H1 (cell line): Measurements from ENCODE around the gene LRRC28. TPM values are rescaled to one million over a fixed set of nuclear protein-coding genes. Genes with fewer than 3 reads are reported as not detected.

Experiments
- CTCF ChIA-PET: fragments of 300-600 bp; sonication (Branson Sonifier 250); formaldehyde crosslinking; loops from one replicate; lab custom pipeline; 2021; ENCODE audit not compliant: partially characterized antibody; lab: Charles Lee
- POLR2A ChIA-PET: fragments of 300-600 bp; sonication (Branson Sonifier 250); formaldehyde crosslinking; loops from one replicate; lab custom pipeline; 2021; ENCODE audit warnings: inconsistent platforms; ENCODE audit not compliant: partially characterized antibody; lab: Charles Lee
- DNase-seq, 2 experiments: peaks; one replicate each; pipeline versions ENCODE4 v3.0.0 to v3.0.0-alpha.2; 2010 to 2022; ENCODE audit warnings: low spot score in 2 of 2, low read depth in 1 of 2, mixed read lengths in 1 of 2
- FAIRE-seq: peaks from 2 replicates; lab custom pipeline; 2011; peaks lifted over from hg19 to GRCh38; lab: Jason Lieb, UNC
- H2AFZ ChIP-seq: 2 replicates; pipeline ENCODE4 v1.8.1; 2012; ENCODE audit warnings: low read length, inconsistent platforms
- H2AK5ac ChIP-seq: 2 replicates; pipeline ENCODE4 v1.6.1; 2013; ENCODE audit warnings: low read depth, low read length
- H2BK120ac ChIP-seq: replicated peaks from 2 replicates; pipeline ENCODE3; 2013; ENCODE audit warnings: low read depth, low read length, inconsistent platforms
- H2BK12ac ChIP-seq: 2 replicates; pipeline ENCODE4 v1.6.1; 2013; ENCODE audit warnings: low read depth, low read length
- H2BK15ac ChIP-seq: 2 replicates; pipeline ENCODE4 v1.6.1; 2013; ENCODE audit warnings: low read length
- H2BK20ac ChIP-seq: 2 replicates; pipeline ENCODE4 v1.6.1; 2013; ENCODE audit warnings: low read length
- H2BK5ac ChIP-seq: 2 replicates; pipeline ENCODE4 v1.6.1; 2013; ENCODE audit warnings: low read depth, low read length
- H3K14ac ChIP-seq: 2 replicates; pipeline ENCODE4 v1.6.1; 2013; ENCODE audit warnings: inconsistent platforms; ENCODE audit not compliant: insufficient read length
- H3K18ac ChIP-seq: 2 replicates; pipeline ENCODE4 v1.6.1; 2013; ENCODE audit warnings: low read length; ENCODE audit errors: extremely low read depth
- H3K23ac ChIP-seq: 2 replicates; pipeline ENCODE4 v1.6.1; 2013; ENCODE audit warnings: inconsistent platforms; ENCODE audit not compliant: insufficient read length
- H3K23me2 ChIP-seq: 2 replicates; pipeline ENCODE4 v1.6.1; 2013; ENCODE audit warnings: low read depth, low read length
- H3K27ac ChIP-seq: 2 replicates; pipeline ENCODE4 v1.6.1; 2011; ENCODE audit warnings: low read depth, low read length, inconsistent platforms
- H3K27me3 ChIP-seq, 4 experiments: replicated peaks in 1 of 4; 1 replicate in 1 of 4; 2 replicates in 3 of 4; pipeline versions ENCODE4 v1.6.1 to v1.8.1; 2011 to 2013; ENCODE audit warnings: low read length in 3 of 4, mild to moderate bottlenecking in 3 of 4, inconsistent platforms in 2 of 4, mixed read lengths in 2 of 4, moderate library complexity in 1 of 4; ENCODE audit not compliant: control insufficient read depth in 3 of 4, insufficient read depth in 3 of 4; ENCODE audit errors: extremely low read depth in 1 of 4
- H3K36me3 ChIP-seq, 4 experiments: 2 replicates each; pipeline versions ENCODE4 v1.6.1 to v1.8.1; 2011 to 2013; ENCODE audit warnings: mild to moderate bottlenecking in 4 of 4, low read length in 3 of 4, moderate library complexity in 2 of 4, control low read depth in 1 of 4, inconsistent platforms in 1 of 4; ENCODE audit not compliant: insufficient read depth in 4 of 4, control insufficient read depth in 2 of 4
- H3K4ac ChIP-seq: replicated peaks from 2 replicates; pipeline ENCODE3; 2013; ENCODE audit warnings: low read length, low read depth, mixed read lengths, inconsistent platforms; ENCODE audit not compliant: insufficient read length
- H3K4me1 ChIP-seq, 4 experiments: replicated peaks in 1 of 4; 1 replicate in 1 of 4; 2 replicates in 3 of 4; pipeline versions ENCODE4 v1.6.1 to v1.8.1; 2011 to 2013; ENCODE audit warnings: low read length in 3 of 4, inconsistent platforms in 2 of 4, mixed read lengths in 1 of 4; ENCODE audit not compliant: insufficient read depth in 4 of 4, control insufficient read depth in 3 of 4
- H3K4me2 ChIP-seq, 2 experiments: 2 replicates each; pipeline versions ENCODE4 v1.6.1 to v1.8.1; 2011 to 2013; ENCODE audit warnings: low read depth in 2 of 2, low read length in 2 of 2, control low read depth in 1 of 2, inconsistent platforms in 1 of 2, mild to moderate bottlenecking in 1 of 2; ENCODE audit not compliant: insufficient read depth in 1 of 2
- H3K4me3 ChIP-seq, 4 experiments: fragments of 200-600, 300-600 bp in 1 of 4; sonication (generic), shearing (Covaris generic), sonication (Bioruptor Twin) in 1 of 4; 2 replicates each; pipeline versions ENCODE4 v1.5.1 to v1.8.1; 2011 to 2016; ENCODE audit warnings: low read length in 4 of 4, low read depth in 3 of 4, control low read depth in 2 of 4, inconsistent platforms in 2 of 4, mild to moderate bottlenecking in 2 of 4, mixed read lengths in 1 of 4, moderate library complexity in 1 of 4; ENCODE audit not compliant: insufficient read depth in 2 of 4; ENCODE audit errors: extremely low read depth in 1 of 4
- H3K56ac ChIP-seq: replicated peaks from 2 replicates; pipeline ENCODE3; 2013; ENCODE audit warnings: low read depth, mild to moderate bottlenecking, mixed read lengths, low read length, inconsistent platforms; ENCODE audit not compliant: insufficient read length
- H3K79me1 ChIP-seq: 2 replicates; pipeline ENCODE4 v1.6.1; 2013; ENCODE audit warnings: low read depth, low read length, control low read depth
- H3K79me2 ChIP-seq, 2 experiments: 2 replicates each; pipeline versions ENCODE4 v1.6.1 to v1.8.1; 2012 to 2013; ENCODE audit warnings: low read length in 2 of 2, mild to moderate bottlenecking in 2 of 2, inconsistent platforms in 1 of 2; ENCODE audit not compliant: insufficient read depth in 2 of 2, control insufficient read depth in 1 of 2
- H3K9ac ChIP-seq, 4 experiments: replicated peaks in 1 of 4; 1 replicate in 1 of 4; 2 replicates in 3 of 4; pipeline versions ENCODE4 v1.6.1 to v1.8.1; 2011 to 2013; ENCODE audit warnings: low read depth in 3 of 4, low read length in 3 of 4, control low read depth in 2 of 4, mild to moderate bottlenecking in 2 of 4, moderate library complexity in 2 of 4, inconsistent platforms in 1 of 4; ENCODE audit errors: extremely low read depth in 1 of 4
- H3K9me3 ChIP-seq, 2 experiments: 2 replicates each; pipeline versions ENCODE4 v1.6.1 to v1.8.1; 2012 to 2013; ENCODE audit warnings: mild to moderate bottlenecking in 2 of 2, moderate library complexity in 2 of 2, control low read depth in 1 of 2, inconsistent platforms in 1 of 2, low read depth in 1 of 2, low read length in 1 of 2, mixed read lengths in 1 of 2; ENCODE audit not compliant: insufficient read depth in 2 of 2
- H4K20me1 ChIP-seq, 2 experiments: replicated peaks in 1 of 2; 2 replicates each; pipeline versions ENCODE3 to v1.8.1; 2011 to 2013; ENCODE audit warnings: inconsistent platforms in 2 of 2, low read length in 2 of 2, mild to moderate bottlenecking in 1 of 2; ENCODE audit not compliant: insufficient read depth in 2 of 2, control insufficient read depth in 1 of 2
- H4K5ac ChIP-seq: 2 replicates; pipeline ENCODE4 v1.6.1; 2013; ENCODE audit warnings: low read length, low read depth, mixed read lengths, inconsistent platforms; ENCODE audit not compliant: insufficient read length
- H4K8ac ChIP-seq: 2 replicates; pipeline ENCODE4 v1.8.0; 2013; ENCODE audit warnings: mild to moderate bottlenecking, moderate library complexity, low read length, inconsistent platforms; ENCODE audit not compliant: insufficient read depth; ENCODE audit errors: extremely low read depth
- H4K91ac ChIP-seq: replicated peaks from 2 replicates; pipeline ENCODE3; 2013; ENCODE audit warnings: low read length, mixed read lengths, inconsistent platforms; ENCODE audit not compliant: insufficient read length
- EP300 ChIP-seq, 2 experiments: IDR thresholded peaks; 1 replicate in 1 of 2; 2 replicates in 1 of 2; pipeline ENCODE4 v1.6.1; 2011 to 2012; ENCODE audit warnings: low read depth in 2 of 2, low read length in 2 of 2, mild to moderate bottlenecking in 2 of 2, borderline replicate concordance in 1 of 2, inconsistent platforms in 1 of 2, moderate library complexity in 1 of 2
- GABPA ChIP-seq: IDR thresholded peaks from 2 replicates; pipeline ENCODE4 v1.6.1; 2011; ENCODE audit warnings: mild to moderate bottlenecking, low read length, moderate library complexity, borderline replicate concordance; ENCODE audit not compliant: insufficient read depth
- HDAC6 ChIP-seq: IDR thresholded peaks from one replicate; pipeline ENCODE4 v1.7.1; 2012; ENCODE audit warnings: low read depth, mild to moderate bottlenecking, inconsistent platforms, low read length, moderate library complexity
- SAP30 ChIP-seq: fragments of 300-600 bp; sonication (generic); IDR thresholded peaks from 2 replicates; pipeline ENCODE4 v1.7.1; 2012; ENCODE audit warnings: low read length, moderate library complexity, mild to moderate bottlenecking, inconsistent platforms; ENCODE audit not compliant: insufficient read depth, insufficient replicate concordance
- YY1 ChIP-seq: IDR thresholded peaks from 2 replicates; pipeline ENCODE4 v1.6.1; 2011; ENCODE audit warnings: low read depth, mild to moderate bottlenecking, low read length
- WGBS, 2 experiments: shearing (Covaris generic) in 1 of 2; methylation state at CpG; one replicate each; pipeline versions ENCODE4 v1.1.6 to v1.1.7; 2013 to 2015; ENCODE audit warnings: low lambda C conversion rate in 2 of 2, mixed read lengths in 2 of 2, inconsistent platforms in 1 of 2, low coverage in 1 of 2, missing lambda C conversion rate in 1 of 2; ENCODE audit not compliant: insufficient replicate concordance in 2 of 2, insufficient coverage in 1 of 2, insufficient read length in 1 of 2; ENCODE audit errors: extremely low coverage in 1 of 2, missing lambda C conversion rate in 1 of 2; 5-methylcytosine and 5-hydroxymethylcytosine counted together
- polyA plus RNA-seq, 7 experiments: library from polyadenylated mRNA; depleted of rRNA in 3 of 7; stranded (reverse) in 5 of 7; unstranded in 2 of 7; fragments of >200 nt in 5 of 7; fragments of 200-250 nt in 2 of 7; gene quantifications; 1 replicate in 5 of 7; 2 replicates in 1 of 7; 4 replicates in 1 of 7; pipeline versions ENCODE4 v1.2.1 to v1.2.3, GENCODE V29; 2011 to 2013; ENCODE audit warnings: missing spikeins in 2 of 7, mixed read lengths in 2 of 7
- total RNA-seq: library from RNA; stranded (reverse); fragmentation: NEBNext Ultra II Directional; extraction: Animal tissue kit (Norgen Biotek cat#: 25700); gene quantifications from 2 replicates; pipeline ENCODE4 v1.2.1, GENCODE V29; 2021

Gene LRRC28
- total and polyA plus RNA-seq, 2 of the 8 experiments (the other 6 are each of a cell fraction or from before 2014, with no cell fraction given): 20.2 to 23.3 TPM

GRCh38 chr15:99414755-99415731 is 163.8 kb downstream of the LRRC28 start:
- H3K27ac ChIP-seq: no peak overlapping the region
- H3K14ac ChIP-seq: no peak overlapping the region
- no peak overlapping the region for H2BK5ac ChIP-seq
- no peak overlapping the region for H2AFZ ChIP-seq
- H3K9me3 ChIP-seq: no peaks in the 10 kb centered on the region
- H4K8ac ChIP-seq: no peak overlapping the region
- no peak overlapping the region for H3K4me3 ChIP-seq
- ChIA-PET POLR2A (no interaction called here), CTCF (interaction anchor here (0.9 to 1.7 kb wide), 9 partner anchors 8 to 342 kb away, joined by 3 to 8 read pairs (median 3); no protein-coding TSS in a partner anchor)
- no peaks in the 10 kb centered on the region for H3K23me2 ChIP-seq
- H4K20me1 ChIP-seq: peaks cover 0 to 2% of the 10 kb centered on the region in 2 experiments
- no peaks in the 10 kb centered on the region for H3K79me1 ChIP-seq
- no peak overlapping the region for H4K5ac ChIP-seq
- H2BK20ac ChIP-seq: no peak overlapping the region
- no peak overlapping the region for H3K23ac ChIP-seq
- H3K56ac ChIP-seq: no peak overlapping the region
- no peak overlapping the region for H3K4ac ChIP-seq
- H2BK15ac ChIP-seq: no peak overlapping the region
- H3K79me2 ChIP-seq: no peaks in the 10 kb centered on the region
- 92% methylated on average over 25 of the region's 25 CpGs; no CpG with 5 or more reads in 1 of the 2 experiments for WGBS, 2 experiments
- no peaks in the 10 kb centered on the region for H3K36me3 ChIP-seq
- no peak overlapping the region for H2AK5ac ChIP-seq
- no peak overlapping the region for H3K18ac ChIP-seq
- no peaks in the 10 kb centered on the region for H3K27me3 ChIP-seq
- H2BK12ac ChIP-seq: no peak overlapping the region
- no peak overlapping the region for H4K91ac ChIP-seq
- no peaks in the 10 kb centered on the region; a peak in 1 of 7 replicates for H3K4me1 ChIP-seq
- no peak overlapping the region for H2BK120ac ChIP-seq
- no peak overlapping the region for H3K4me2 ChIP-seq
- DNase-seq: peak in 1 of 2 experiments; percentile 41
- FAIRE-seq: no peak
- no peak overlapping the region for H3K9ac ChIP-seq
- TF ChIP-seq EP300 (IDR thresholded peaks at IDR 0.05; ENCODE audit: borderline replicate concordance in 1 of 2, low read depth in 2 of 2, low read length in 2 of 2) (no peak), GABPA (no peak), HDAC6 (no peak), YY1 (no peak), SAP30 (no peak)
